Left lung (tissue), 10 donors: ENCODE data around the gene RNF224. TPM values are rescaled to one million over a fixed set of nuclear protein-coding genes. Genes with fewer than 3 reads are reported as not detected.

ENCODE experiments used
- ATAC-seq: fragments of 200-7000 bp; cut with Tn5 transposase; one replicate; pipeline ENCODE4 v1.9.1; 2020; ENCODE audit warnings: moderate library complexity
- DNase-seq, 4 donors: peaks; one replicate each; pipeline ENCODE4 v3.0.0-alpha.2; 2013 to 2020
- H3K27ac ChIP-seq, 2 donors: fragments of 200-600 bp; sonication (generic) in 1 of 2; one replicate each; pipeline versions ENCODE4 v1.5.0 to v1.8.0; 2020 to 2021
- H3K27me3 ChIP-seq, 2 donors: fragments of 200-600 bp; sonication (generic) in 1 of 2; one replicate each; pipeline versions ENCODE4 v1.5.0 to v1.8.0; 2020 to 2021
- H3K36me3 ChIP-seq, 2 donors: fragments of 200-600 bp; sonication (generic) in 1 of 2; one replicate each; pipeline versions ENCODE4 v1.5.0 to v1.8.0; 2020 to 2021
- H3K4me1 ChIP-seq, 2 donors: fragments of 200-600 bp; one replicate each; pipeline ENCODE4 v1.8.0; 2021
- H3K4me3 ChIP-seq, 2 donors: fragments of 200-600 bp; sonication (generic) in 1 of 2; one replicate each; pipeline versions ENCODE4 v1.5.0 to v1.8.0; 2020 to 2021; ENCODE audit warnings: mild to moderate bottlenecking in 1 of 2
- H3K9me3 ChIP-seq, 2 donors: fragments of 200-600 bp; sonication (generic) in 1 of 2; one replicate each; pipeline versions ENCODE4 v1.5.0 to v1.8.0; 2020 to 2021
- CTCF ChIP-seq, 2 donors: fragments of 200-600 bp; sonication (generic) in 1 of 2; IDR thresholded peaks; one replicate each; pipeline versions ENCODE4 v1.5.0 to v1.8.0; 2021; ENCODE audit warnings: antibody characterized with exemption in 2 of 2
- intact Hi-C, 2 donors: fragments of 100-400 bp; cut with DNase I; formaldehyde crosslinking; loops; one replicate each; pipeline versions ENCODE4 v1.11.2 to v1.14.2; 2022
- polyA plus RNA-seq, 6 donors: library from polyadenylated mRNA; unstranded; fragments of 120-200 nt; gene quantifications; one replicate each; pipeline ENCODE4 v1.2.1, GENCODE V29; 2013; ENCODE audit not compliant: insufficient read length in 6 of 6
- total RNA-seq, 2 donors: library from RNA; stranded (reverse); fragmentation: NEBNext Ultra II Directional; extraction: Animal tissue kit (Norgen Biotek cat#: 25700); gene quantifications; one replicate each; pipeline ENCODE4 v1.2.1, GENCODE V29; 2021
- donor health status: DM: no; HTN: yes; CAD: no.
- donor health status: DM: no; HTN: no; CAD: no.

Gene RNF224
- total and polyA plus RNA-seq, 8 donors: 0.15 to 4.8 (median 2.6) TPM

GRCh38 chr9:137213160-137214060, 13.9 kb upstream of the RNF224 start:
- ATAC-seq: no peak
- H3K27me3 ChIP-seq: no peaks in the 10 kb centered on the region
- no peak for DNase-seq

GRCh38 chr9:137214620-137215019, 12.7 kb upstream of the RNF224 start:
- H3K4me1 ChIP-seq: peaks cover 7 to 25% of the 10 kb centered on the region in 2 donors
- no peaks in the 10 kb centered on the region for H3K9me3 ChIP-seq
- no peaks in the 10 kb centered on the region for H3K27me3 ChIP-seq
- no peak for ATAC-seq
- peaks cover 0 to 44% of the 10 kb centered on the region in 2 donors for H3K36me3 ChIP-seq
- no peak overlapping the region for H3K4me3 ChIP-seq
- intact Hi-C loops: no loop called here
- no peak overlapping the region for H3K27ac ChIP-seq
- DNase-seq: no peak
- TF ChIP-seq CTCF (IDR thresholded peaks at IDR 0.05): no peak

More at GRCh38 chr9:137213160-137214060, 13.9 kb upstream of the RNF224 start:
- Histone ChIP-seq H3K36me3 (peaks cover 0 to 52% of the 10 kb centered on the region in 2 donors), H3K9me3 (no peaks in the 10 kb centered on the region), H3K4me1 (peaks cover 7 to 17% of the 10 kb centered on the region in 2 donors), H3K27ac (no peak overlapping the region), H3K4me3 (no peak overlapping the region)
- TF ChIP-seq CTCF (IDR thresholded peaks at IDR 0.05): no peak
- intact Hi-C loops: no loop called here

- Histone ChIP-seq H3K4me1 (peaks cover 7 to 25% of the 10 kb centered on the region in 2 donors), H3K27me3 (no peaks in the 10 kb centered on the region), H3K27ac (no peak overlapping the region), H3K4me3 (no peak overlapping the region), H3K9me3 (no peaks in the 10 kb centered on the region), H3K36me3 (peaks cover 0 to 36% of the 10 kb centered on the region in 2 donors)
- ATAC-seq: no peak
- TF ChIP-seq CTCF (IDR thresholded peaks at IDR 0.05): no peak
- no peak for DNase-seq
- intact Hi-C loops: no loop called here
Observed at GRCh38 chr9:137215196-137215986, 11.9 kb upstream of the RNF224 start.

GRCh38 chr9:137216188-137216965, 10.9 kb upstream of the RNF224 start:
- no peak overlapping the region for H3K27ac ChIP-seq
- DNase-seq: no peak

More at GRCh38 chr9:137216188-137216965, 10.9 kb upstream of the RNF224 start:
- H3K4me3 ChIP-seq: no peak overlapping the region
- TF ChIP-seq CTCF (IDR thresholded peaks at IDR 0.05): no peak
- peaks cover 0 to 7% of the 10 kb centered on the region in 2 donors for H3K27me3 ChIP-seq
- H3K9me3 ChIP-seq: no peaks in the 10 kb centered on the region
- intact Hi-C loops: no loop called here
- peaks cover 0 to 35% of the 10 kb centered on the region in 2 donors for H3K36me3 ChIP-seq
- H3K4me1 ChIP-seq: peaks cover 7 to 25% of the 10 kb centered on the region in 2 donors
- no peak for ATAC-seq
